ENCODE measurements around the gene THOC5.
"Not testable (repeated sequence)": the region's sequence is repeated elsewhere in the genome, so short reads cannot be mapped to it uniquely, and the experiment has no call there.

GRCh38 chr22:29586193-29586705, 32.7 kb upstream of the THOC5 start:
- not testable (repeated sequence) for TF ChIP-seq CTCF (conservative IDR thresholded peaks at IDR 0.05); EZH2 (IDR thresholded peaks at IDR 0.05; ENCODE audit: low read depth)
